SK-N-SH (cell line): ENCODE measurements around the gene B4GALNT4.

Source experiments
- CTCF ChIP-seq: fragments of 200-600 bp; sonication (generic); IDR thresholded peaks from 2 replicates; pipeline ENCODE4 v1.6.1; 2017; ENCODE audit warnings: antibody characterized with exemption, mild to moderate bottlenecking, moderate library complexity
- EP300 ChIP-seq, 2 experiments: IDR thresholded peaks; 2 replicates each; pipeline versions ENCODE4 v1.4.0 to v1.6.1; 2012; ENCODE audit warnings: borderline replicate concordance in 1 of 2, low read depth in 1 of 2, low read length in 1 of 2
- FOSL2 ChIP-seq: IDR thresholded peaks from 2 replicates; pipeline ENCODE4 v1.4.0; 2012; ENCODE audit warnings: low read depth, mild to moderate bottlenecking, moderate library complexity, borderline replicate concordance
- JUND ChIP-seq: IDR thresholded peaks from 2 replicates; pipeline ENCODE4 v1.4.0; 2012
- MAX ChIP-seq: IDR thresholded peaks from 2 replicates; pipeline ENCODE4 v1.4.0; 2012; ENCODE audit warnings: low read depth
- NRF1 ChIP-seq: IDR thresholded peaks from 2 replicates; pipeline ENCODE4 v1.6.1; 2012; ENCODE audit warnings: low read depth, mild to moderate bottlenecking, low read length
- RAD21 ChIP-seq: IDR thresholded peaks from 2 replicates; pipeline ENCODE4 v1.6.1; 2012; ENCODE audit warnings: mild to moderate bottlenecking, low read length
- RXRA ChIP-seq: IDR thresholded peaks from 2 replicates; pipeline ENCODE4 v1.4.0; 2012; ENCODE audit warnings: low read depth, mild to moderate bottlenecking, borderline replicate concordance
- TAF1 ChIP-seq: IDR thresholded peaks from 2 replicates; pipeline ENCODE4 v1.6.1; 2012; ENCODE audit warnings: low read depth, mild to moderate bottlenecking, low read length, moderate library complexity, borderline replicate concordance
- YY1 ChIP-seq: IDR thresholded peaks from 2 replicates; pipeline ENCODE4 v1.4.0; 2012; ENCODE audit warnings: low read depth, mild to moderate bottlenecking

- TF ChIP-seq CTCF (no peak), FOSL2 (no peak), EP300 (IDR thresholded peaks at IDR 0.05; ENCODE audit: borderline replicate concordance in 1 of 2, low read depth in 1 of 2, low read length in 1 of 2) (no peak), RXRA (no peak), TAF1 (no peak), YY1 (no peak), MAX (no peak), NRF1 (no peak), JUND (no peak), RAD21 (no peak)
Observed at GRCh38 chr11:408154-409007, 39.1 kb downstream of the B4GALNT4 start.
